HG03575 (cell line): ENCODE data around the gene SPATA20.

Source experiments
- ATAC-seq: cut with Tn5 transposase; IDR thresholded peaks from one replicate; pipeline ENCODE4 v1.9.1; 2021; ENCODE audit not compliant: unreplicated experiment, insufficient number of reproducible peaks, low FRiP score; ENCODE audit errors: extremely low read depth

The SPATA20 gene

GRCh38 chr17:50588391-50589049 lies 41.5 kb downstream of the SPATA20 start:
- ATAC-seq = no peak

DNA sequence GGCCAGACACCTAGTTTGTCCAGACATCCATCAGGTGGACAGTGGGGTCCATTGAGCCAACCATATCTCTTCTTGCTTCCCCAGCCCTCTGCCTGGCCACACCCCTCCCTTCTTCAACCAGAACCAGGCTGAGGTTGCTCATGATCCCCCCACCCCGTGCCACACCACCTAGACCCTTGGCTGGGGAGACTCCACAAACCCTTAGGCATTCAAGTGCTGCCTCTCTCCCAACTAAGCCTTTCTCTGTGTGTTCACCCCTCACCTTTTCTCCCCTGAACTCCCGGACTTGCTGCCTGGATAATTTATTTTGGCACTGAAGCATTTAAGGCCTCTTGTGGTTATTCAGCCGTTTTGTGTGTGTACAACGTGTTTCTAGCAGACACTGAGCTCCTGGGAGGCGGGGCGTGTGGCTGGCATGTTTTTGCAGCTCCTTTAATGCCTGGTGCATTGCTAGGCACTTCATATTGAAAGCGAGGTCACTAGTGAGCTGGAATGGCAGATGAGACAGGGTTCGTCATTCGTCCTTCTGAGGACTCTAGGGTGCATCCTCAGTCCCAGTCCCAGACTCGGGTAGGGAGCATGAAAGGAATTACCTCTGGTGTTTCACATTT lies 42.2 kb downstream of the SPATA20 start:
- no peak for ATAC-seq

DNA sequence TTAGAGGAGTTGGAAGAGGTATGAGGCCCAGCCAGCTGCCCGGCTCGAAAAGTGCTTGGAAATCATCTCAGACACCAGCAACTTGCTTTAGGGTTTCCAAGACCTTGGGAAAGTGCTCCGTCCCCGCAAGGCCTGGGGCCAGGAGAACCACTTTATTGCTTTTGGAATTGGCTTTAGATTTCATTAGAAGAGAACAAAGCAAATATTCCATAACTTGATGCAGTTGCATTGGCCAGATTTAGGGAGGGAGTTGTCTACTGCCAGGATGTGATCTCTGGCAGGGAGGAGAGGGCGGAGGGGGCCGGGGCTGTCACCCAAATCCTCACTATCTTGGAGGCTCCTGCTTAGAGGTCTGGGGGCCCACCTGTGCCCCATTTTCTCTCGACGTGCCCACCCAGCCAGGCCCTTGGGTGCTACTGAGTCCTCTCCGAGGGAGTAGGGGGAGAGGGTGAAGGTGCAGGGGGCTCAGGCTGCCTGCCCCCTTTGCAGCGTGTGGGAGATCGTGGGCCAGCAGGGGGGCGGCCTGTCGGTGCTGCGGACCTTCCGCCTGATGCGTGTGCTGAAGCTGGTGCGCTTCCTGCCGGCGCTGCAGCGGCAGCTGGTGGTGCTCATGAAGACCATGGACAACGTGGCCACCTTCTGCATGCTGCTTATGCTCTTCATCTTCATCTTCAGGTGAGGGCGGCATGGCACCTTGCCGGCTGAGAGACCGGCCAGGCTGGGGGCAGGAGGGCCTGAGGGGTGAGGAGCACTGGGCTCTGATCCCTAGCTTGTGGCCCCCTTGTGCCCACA lies 44.2 kb downstream of the SPATA20 start:
- ATAC-seq = no peak

DNA sequence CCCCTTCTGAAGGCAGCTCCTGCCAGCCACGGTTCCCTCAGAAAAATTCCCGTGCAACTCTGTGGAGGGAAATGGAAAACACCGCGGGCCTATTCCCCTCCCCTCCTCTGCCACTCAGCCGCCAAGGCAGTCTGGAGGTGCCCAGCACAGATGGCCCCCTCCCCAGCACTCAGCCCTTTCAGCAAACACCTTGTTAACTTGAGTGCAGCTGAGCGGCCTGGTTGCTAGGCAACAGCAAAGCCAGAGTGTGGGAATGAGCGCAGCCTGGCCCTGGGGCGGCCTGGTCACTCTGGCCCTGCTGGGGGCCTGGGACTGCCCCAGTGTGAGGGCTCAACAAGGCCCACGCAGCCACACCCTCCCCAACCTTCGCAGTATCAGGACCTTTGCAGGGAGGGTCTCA lies 46.3 kb downstream of the SPATA20 start:
- ATAC-seq = no peak

DNA sequence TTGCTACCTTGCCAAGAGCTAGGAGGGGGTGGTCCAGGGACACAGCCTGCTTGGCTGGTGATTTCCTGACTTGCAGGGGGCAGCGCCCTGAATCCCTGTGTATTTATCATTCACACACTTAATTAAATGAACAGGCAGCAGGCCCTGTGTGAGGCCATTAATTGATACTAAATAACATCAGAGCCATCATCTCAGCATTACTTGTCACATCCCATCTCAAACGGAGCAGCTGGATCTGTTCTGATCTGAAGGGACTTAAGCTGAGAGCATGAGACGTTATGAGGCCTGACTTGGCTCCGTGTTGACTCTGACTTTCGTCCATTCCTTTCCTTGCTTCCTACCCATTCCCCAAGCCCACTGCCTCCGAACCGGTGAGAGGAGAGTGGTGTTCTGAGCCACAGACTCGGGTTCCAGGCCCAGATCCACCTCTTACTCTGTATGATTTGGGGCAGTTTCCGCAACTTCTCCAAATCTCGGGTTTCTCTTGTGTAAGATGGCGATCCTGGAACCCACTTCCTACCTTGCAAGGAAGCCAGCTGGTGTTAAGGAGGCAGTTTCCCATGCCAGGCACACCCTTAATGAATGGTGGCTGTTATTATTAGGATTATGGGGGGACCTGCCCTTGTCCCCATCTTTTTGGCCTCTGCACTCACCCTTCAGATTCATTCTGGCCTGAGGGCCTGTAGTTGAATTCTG lies 47.3 kb downstream of the SPATA20 start:
- ATAC-seq = no peak

DNA sequence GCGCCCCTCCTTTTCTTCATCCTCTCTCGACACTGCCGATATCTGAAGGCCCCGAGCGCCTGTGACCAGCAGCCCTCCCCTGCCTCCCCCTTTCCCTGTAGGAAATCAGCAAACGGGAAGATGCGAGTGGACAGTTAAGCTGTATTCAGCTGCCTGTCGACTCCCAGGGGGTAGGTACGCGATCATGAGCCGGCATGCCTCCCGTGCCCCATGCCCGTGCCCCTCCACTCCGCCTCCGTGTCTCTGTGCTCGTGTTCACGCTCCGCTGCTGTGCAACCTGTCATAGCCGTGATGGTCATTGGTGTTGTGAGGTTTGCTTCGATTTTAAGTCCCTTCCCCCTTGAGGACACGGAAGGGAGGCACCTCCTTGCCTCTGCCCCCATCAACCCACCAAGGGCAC lies 47.9 kb downstream of the SPATA20 start:
- no peak for ATAC-seq

GRCh38 chr17:50596191-50597037 lies 49.4 kb downstream of the SPATA20 start:
- ATAC-seq = no peak

GRCh38 chr17:50598487-50598886 lies 51.5 kb downstream of the SPATA20 start:
- no peak for ATAC-seq

DNA sequence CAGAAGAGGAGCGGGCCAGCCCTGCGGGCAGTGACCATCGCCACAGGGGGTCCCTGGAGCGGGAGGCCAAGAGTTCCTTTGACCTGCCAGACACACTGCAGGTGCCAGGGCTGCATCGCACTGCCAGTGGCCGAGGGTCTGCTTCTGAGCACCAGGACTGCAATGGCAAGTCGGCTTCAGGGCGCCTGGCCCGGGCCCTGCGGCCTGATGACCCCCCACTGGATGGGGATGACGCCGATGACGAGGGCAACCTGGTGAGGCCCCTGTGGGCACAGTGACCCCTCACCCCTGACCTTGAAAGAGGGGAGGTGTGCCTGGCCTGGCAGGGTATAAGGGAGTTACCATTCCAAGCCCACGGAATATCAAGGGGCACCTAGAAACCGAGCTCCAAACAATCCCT lies 52.6 kb downstream of the SPATA20 start:
- ATAC-seq = no peak

DNA sequence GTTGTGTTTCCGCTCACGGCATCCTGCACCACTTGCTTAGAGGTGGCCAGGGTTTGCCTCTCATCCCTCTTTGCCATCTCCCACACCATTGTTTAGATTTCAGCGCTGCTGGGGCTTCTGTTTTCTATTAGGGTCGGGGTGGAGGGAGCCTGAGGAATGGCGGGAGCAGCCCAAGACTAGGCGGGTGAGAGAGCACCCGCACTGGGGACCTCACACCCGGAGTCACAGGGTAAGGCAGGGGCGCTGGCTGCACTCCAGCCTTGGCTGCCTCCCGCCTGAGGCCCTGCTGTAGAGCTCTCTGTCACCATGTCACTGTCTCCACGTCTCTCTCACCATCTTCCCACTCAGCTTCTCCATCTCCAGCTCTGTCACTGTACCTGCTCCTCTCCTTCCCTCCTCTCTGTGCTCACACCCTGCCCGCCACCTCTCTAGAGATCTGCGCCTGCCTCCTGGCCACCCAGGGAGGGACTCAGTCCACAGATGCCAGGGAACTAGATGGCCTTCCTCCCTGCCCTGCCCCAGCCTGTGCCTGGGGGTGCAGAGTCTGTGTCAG lies 54.9 kb downstream of the SPATA20 start:
- no peak for ATAC-seq

DNA sequence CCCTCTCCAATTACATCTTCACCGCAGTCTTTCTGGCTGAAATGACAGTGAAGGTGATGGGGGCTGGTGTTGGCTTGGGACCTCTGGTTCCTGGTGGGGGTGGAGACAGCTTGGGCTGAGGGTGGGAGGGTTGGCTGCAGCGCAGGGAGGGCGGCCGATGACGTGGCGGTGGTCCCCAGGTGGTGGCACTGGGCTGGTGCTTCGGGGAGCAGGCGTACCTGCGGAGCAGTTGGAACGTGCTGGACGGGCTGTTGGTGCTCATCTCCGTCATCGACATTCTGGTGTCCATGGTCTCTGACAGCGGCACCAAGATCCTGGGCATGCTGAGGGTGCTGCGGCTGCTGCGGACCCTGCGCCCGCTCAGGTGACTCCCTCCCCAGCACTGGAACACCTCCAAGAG lies 55.9 kb downstream of the SPATA20 start:
- no peak for ATAC-seq

GRCh38 chr17:50603340-50603739 lies 56.4 kb downstream of the SPATA20 start:
- no peak for ATAC-seq

GRCh38 chr17:50604513-50604912 lies 57.5 kb downstream of the SPATA20 start:
- no peak for ATAC-seq

- no peak for ATAC-seq
These were observed 58.5 kb downstream of the SPATA20 start for GRCh38 chr17:50605429-50605828.
